IMR-90 (cell line): ENCODE results near the gene FRAS1. TPM values are rescaled to one million over a fixed set of nuclear protein-coding genes. Genes with fewer than 3 reads are reported as not detected.

Experiments
- ATAC-seq: fragments of 200-7000 bp; cut with Tn5 transposase; 2 replicates; pipeline ENCODE4 v1.9.1; 2020; ENCODE audit warnings: low read depth, mild to moderate bottlenecking, moderate library complexity
- BruUV-seq: library from RNA; stranded (reverse); fragments of 400-500 nt; replicated peaks from 2 replicates; lab custom pipeline; 2021; lab: Mats Ljungman, UMichigan
- CTCF ChIA-PET: fragments of 300-600 bp; formaldehyde crosslinking; extraction: SDS; loops from one replicate; lab custom pipeline; 2021; ENCODE audit warnings: antibody characterized with exemption; lab: Yijun Ruan, JAX
- POLR2A ChIA-PET: fragments of 300-600 bp; sonication (Branson Sonifier 250); formaldehyde crosslinking; loops from one replicate; lab custom pipeline; 2022; ENCODE audit warnings: antibody characterized with exemption; ENCODE audit not compliant: unreplicated experiment; lab: Charles Lee
- DNase-seq: peaks from one replicate; pipeline ENCODE4 v3.0.0; 2013
- H2AFZ ChIP-seq: replicated peaks from 2 replicates; pipeline ENCODE3; 2013; ENCODE audit warnings: low read length, mild to moderate bottlenecking; ENCODE audit not compliant: poor library complexity
- H2AK5ac ChIP-seq: 2 replicates; pipeline ENCODE4 v1.6.1; 2013; ENCODE audit warnings: low read depth, low read length, inconsistent platforms
- H2AK9ac ChIP-seq: replicated peaks from 2 replicates; pipeline ENCODE3; 2013; ENCODE audit warnings: mild to moderate bottlenecking, low read depth, low read length, moderate library complexity; ENCODE audit not compliant: poor library complexity
- H2BK120ac ChIP-seq: 2 replicates; pipeline ENCODE4 v1.6.1; 2013; ENCODE audit warnings: low read depth, low read length, inconsistent platforms
- H2BK15ac ChIP-seq: 3 replicates; pipeline ENCODE4 v1.6.1; 2013; ENCODE audit warnings: low read depth, low read length, inconsistent platforms
- H2BK20ac ChIP-seq: 2 replicates; pipeline ENCODE4 v1.6.1; 2013; ENCODE audit warnings: low read depth, mild to moderate bottlenecking, inconsistent platforms, low read length, moderate library complexity
- H2BK5ac ChIP-seq: 2 replicates; pipeline ENCODE4 v1.6.1; 2013; ENCODE audit warnings: mild to moderate bottlenecking, low read depth, low read length, inconsistent platforms; ENCODE audit not compliant: poor library complexity, severe bottlenecking
- H3K14ac ChIP-seq: replicated peaks from 2 replicates; pipeline ENCODE4 v1.6.1; 2013; ENCODE audit warnings: low read depth, low read length, inconsistent platforms
- H3K18ac ChIP-seq: 2 replicates; pipeline ENCODE4 v1.6.1; 2013; ENCODE audit warnings: low read depth, low read length, control low read depth
- H3K23ac ChIP-seq: 2 replicates; pipeline ENCODE4 v1.6.1; 2013; ENCODE audit warnings: low read depth, low read length, inconsistent platforms
- H3K27ac ChIP-seq: 2 replicates; pipeline ENCODE4 v1.5.1; 2013; ENCODE audit warnings: mild to moderate bottlenecking, control low read depth, low read length; ENCODE audit not compliant: insufficient read depth
- H3K27me3 ChIP-seq: 2 replicates; pipeline ENCODE4 v1.6.1; 2013; ENCODE audit warnings: low read length; ENCODE audit not compliant: control insufficient read depth, insufficient read depth
- H3K36me3 ChIP-seq: 2 replicates; pipeline ENCODE4 v1.6.1; 2013; ENCODE audit warnings: low read length, mixed read lengths; ENCODE audit not compliant: control insufficient read depth, insufficient read depth
- H3K4ac ChIP-seq: 2 replicates; pipeline ENCODE4 v1.6.1; 2013; ENCODE audit warnings: low read depth, low read length, inconsistent platforms
- H3K4me1 ChIP-seq: 2 replicates; pipeline ENCODE4 v1.6.1; 2013; ENCODE audit warnings: low read length, mixed read lengths; ENCODE audit not compliant: control insufficient read depth, insufficient read depth
- H3K4me2 ChIP-seq: 2 replicates; pipeline ENCODE4 v1.6.1; 2013; ENCODE audit warnings: low read depth, mild to moderate bottlenecking, control low read depth, low read length, moderate library complexity
- H3K4me3 ChIP-seq: 2 replicates; pipeline ENCODE4 v1.5.1; 2013; ENCODE audit warnings: low read depth, mild to moderate bottlenecking, control low read depth, low read length, moderate library complexity; ENCODE audit not compliant: insufficient read depth
- H3K56ac ChIP-seq: 2 replicates; pipeline ENCODE4 v1.6.1; 2013; ENCODE audit warnings: low read length, inconsistent platforms; ENCODE audit not compliant: insufficient read depth; ENCODE audit errors: extremely low read depth
- H3K79me1 ChIP-seq, 2 experiments: 2 replicates each; pipeline ENCODE4 v1.6.1; 2013; ENCODE audit warnings: low read length in 2 of 2, inconsistent platforms in 1 of 2, low read depth in 1 of 2
- H3K9ac ChIP-seq: 2 replicates; pipeline ENCODE4 v1.6.1; 2013; ENCODE audit warnings: low read depth, low read length, control low read depth
- H3K9me1 ChIP-seq: 2 replicates; pipeline ENCODE4 v1.6.1; 2013; ENCODE audit warnings: low read length, inconsistent platforms; ENCODE audit not compliant: insufficient read depth
- H3K9me3 ChIP-seq: 2 replicates; pipeline ENCODE4 v1.6.1; 2013; ENCODE audit warnings: low read length; ENCODE audit not compliant: control insufficient read depth, insufficient read depth
- H4K20me1 ChIP-seq: 2 replicates; pipeline ENCODE4 v1.6.1; 2013; ENCODE audit warnings: low read length, inconsistent platforms; ENCODE audit not compliant: insufficient read depth
- H4K5ac ChIP-seq: 2 replicates; pipeline ENCODE4 v1.6.1; 2013; ENCODE audit warnings: mild to moderate bottlenecking, low read depth, low read length, control low read depth
- H4K8ac ChIP-seq, 2 experiments: 2 replicates each; pipeline ENCODE4 v1.6.1; 2013; ENCODE audit warnings: low read depth in 2 of 2, low read length in 2 of 2, control low read depth in 1 of 2, inconsistent platforms in 1 of 2
- H4K91ac ChIP-seq: 2 replicates; pipeline ENCODE4 v1.6.1; 2013; ENCODE audit warnings: low read depth, low read length, inconsistent platforms; ENCODE audit not compliant: insufficient read depth
- CHD1 ChIP-seq: IDR thresholded peaks from 2 replicates; pipeline ENCODE4 v1.6.1; 2012; ENCODE audit warnings: low read depth, low read length, improper control_type of control experiment
- CTCF ChIP-seq: conservative IDR thresholded peaks from 2 replicates; pipeline ENCODE4 v1.5.1; 2012; ENCODE audit warnings: mild to moderate bottlenecking, low read depth, low read length, improper control_type of control experiment
- FOS ChIP-seq: fragments of 150-350 bp; IDR thresholded peaks from 2 replicates; pipeline ENCODE4 v1.6.1; 2016; ENCODE audit warnings: low read depth, low read length
- MAZ ChIP-seq: IDR thresholded peaks from 2 replicates; pipeline ENCODE4 v1.6.1; 2012; ENCODE audit warnings: low read depth, mild to moderate bottlenecking, low read length, improper control_type of control experiment, moderate library complexity, borderline replicate concordance
- NFE2L2 ChIP-seq: fragments of 150-350 bp; IDR thresholded peaks from 2 replicates; pipeline ENCODE4 v1.6.1; 2016; ENCODE audit warnings: low read depth, mild to moderate bottlenecking, low read length
- RCOR1 ChIP-seq: IDR thresholded peaks from 2 replicates; pipeline ENCODE4 v1.6.1; 2012; ENCODE audit warnings: mild to moderate bottlenecking, low read length, improper control_type of control experiment; ENCODE audit not compliant: insufficient replicate concordance
- SMC3 ChIP-seq: fragments of 150-350 bp; IDR thresholded peaks from 2 replicates; pipeline ENCODE4 v1.6.1; 2016; ENCODE audit warnings: low read depth, mild to moderate bottlenecking, antibody characterized with exemption, low read length, moderate library complexity
- WGBS, 2 experiments: methylation state at CpG; one replicate each; pipeline versions ENCODE4 v1.1.5 to v1.1.7; 2013; ENCODE audit warnings: missing lambda C conversion rate in 2 of 2; ENCODE audit not compliant: insufficient read length in 1 of 2; ENCODE audit errors: extremely low coverage in 2 of 2; 5-methylcytosine and 5-hydroxymethylcytosine counted together
- dilution Hi-C: fragments of 300-500 bp; cut with HindIII; formaldehyde crosslinking; loops from one replicate; pipeline ENCODE4 v1.14.3; 2018; ENCODE audit warnings: low sequenced_read_pairs; ENCODE audit not compliant: unreplicated experiment
- in situ Hi-C: fragments of 300-500 bp; cut with MboI; formaldehyde crosslinking; loops from 3 replicates; pipeline ENCODE4 v1.14.3; 2019; ENCODE audit warnings: low sequenced_read_pairs, inconsistent platforms, mixed read lengths
- intact Hi-C: fragments of 100-400 bp; cut with micrococcal nuclease; formaldehyde crosslinking; loops from 2 replicates; pipeline ENCODE4 v1.10.0; 2022
- polyA plus RNA-seq, 3 experiments: library from polyadenylated mRNA; depleted of rRNA; stranded (reverse); fragments of >200 nt; gene quantifications; 2 replicates each; pipeline ENCODE4 v1.2.3, GENCODE V29; 2012; ENCODE audit warnings: low replicate concordance in 1 of 3
- total RNA-seq: library from RNA; depleted of rRNA; stranded (reverse); fragments of >200 nt; gene quantifications from 2 replicates; pipeline ENCODE4 v1.2.3, GENCODE V29; 2012
- TF ChIP-seq, protein P1 (sequence below): fragments of 150-350 bp; IDR thresholded peaks from 2 replicates; pipeline ENCODE4 v1.6.1; 2017; ENCODE audit warnings: mild to moderate bottlenecking, antibody characterized with exemption, low read length, low read depth

The FRAS1 gene
- total and polyA plus RNA-seq, 2 of the 4 experiments (the other 2 are of a cell fraction) = under 0.01 to 0.03 TPM

GRCh38 chr4:78186597-78187543, 129.7 kb downstream of the FRAS1 start:
- H3K23ac ChIP-seq = no peak overlapping the region
- dilution Hi-C loops = no loop called here
- no peaks in the 10 kb centered on the region for H3K4me1 ChIP-seq
- no peak overlapping the region for H4K5ac ChIP-seq
- no peak overlapping the region for H2BK120ac ChIP-seq
- H2AK5ac ChIP-seq = no peak overlapping the region
- no peak overlapping the region for H3K27ac ChIP-seq
- ChIA-PET CTCF (no interaction called here), POLR2A (no interaction called here)
- whole genome bisulfite sequencing, 2 experiments = no CpG with 5 or more reads among the region's 6 CpGs
- no peak overlapping the region for H2BK15ac ChIP-seq
- H3K9me3 ChIP-seq = no peaks in the 10 kb centered on the region
- no peak overlapping the region for H3K4me3 ChIP-seq
- H3K56ac ChIP-seq = no peak overlapping the region
- no peak overlapping the region for H2AFZ ChIP-seq
- TF ChIP-seq CTCF (no peak), NFE2L2 (no peak), RCOR1 (no peak), MAZ (no peak), CHD1 (no peak), SMC3 (no peak), FOS (no peak)
- TF ChIP-seq, protein P1, sequence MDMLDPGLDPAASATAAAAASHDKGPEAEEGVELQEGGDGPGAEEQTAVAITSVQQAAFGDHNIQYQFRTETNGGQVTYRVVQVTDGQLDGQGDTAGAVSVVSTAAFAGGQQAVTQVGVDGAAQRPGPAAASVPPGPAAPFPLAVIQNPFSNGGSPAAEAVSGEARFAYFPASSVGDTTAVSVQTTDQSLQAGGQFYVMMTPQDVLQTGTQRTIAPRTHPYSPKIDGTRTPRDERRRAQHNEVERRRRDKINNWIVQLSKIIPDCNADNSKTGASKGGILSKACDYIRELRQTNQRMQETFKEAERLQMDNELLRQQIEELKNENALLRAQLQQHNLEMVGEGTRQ = no peak
- H2BK20ac ChIP-seq = no peak overlapping the region
- no peak overlapping the region for H4K91ac ChIP-seq
- H3K27me3 ChIP-seq = no peaks in the 10 kb centered on the region
- in situ Hi-C loops = no loop called here
- intact Hi-C loops = no loop called here
- H3K79me1 ChIP-seq = no peaks in the 10 kb centered on the region
- no peak overlapping the region for H3K14ac ChIP-seq
- no peaks in the 10 kb centered on the region for H3K9me1 ChIP-seq
- DNase-seq (no peak), ATAC-seq (no peak)
- no peaks in the 10 kb centered on the region for H4K20me1 ChIP-seq
- no peak overlapping the region for H3K18ac ChIP-seq
- no peaks in the 10 kb centered on the region for H3K36me3 ChIP-seq
- H4K8ac ChIP-seq = no peak overlapping the region
- no TSS peak for BruUV-seq
- no peak overlapping the region for H2AK9ac ChIP-seq
- no peak overlapping the region for H3K4me2 ChIP-seq
- no peak overlapping the region for H3K9ac ChIP-seq
- H2BK5ac ChIP-seq = no peak overlapping the region
- no peak overlapping the region for H3K4ac ChIP-seq
